Fibroblast of lung (primary cell): ENCODE data around the gene PEX16. TPM values are rescaled to one million over a fixed set of nuclear protein-coding genes. Genes with fewer than 3 reads are reported as not detected.

ENCODE experiments used
- DNase-seq, 2 donors: peaks; one replicate each; pipeline versions ENCODE4 v3.0.0 to v3.0.0-alpha.2; 2010; ENCODE audit warnings: low read depth in 2 of 2
- H2AFZ ChIP-seq: 2 replicates; pipeline ENCODE4 v1.5.1; 2012; ENCODE audit warnings: low read length, control low read depth, inconsistent platforms
- H3K27ac ChIP-seq: 2 replicates; pipeline ENCODE4 v1.5.1; 2011; ENCODE audit warnings: low read length, control low read depth; ENCODE audit not compliant: insufficient read depth
- H3K27me3 ChIP-seq: 2 replicates; pipeline ENCODE4 v1.5.1; 2011; ENCODE audit warnings: mild to moderate bottlenecking, low read length; ENCODE audit not compliant: control insufficient read depth, insufficient read depth
- H3K36me3 ChIP-seq: 2 replicates; pipeline ENCODE4 v1.5.1; 2011; ENCODE audit warnings: low read length; ENCODE audit not compliant: control insufficient read depth, insufficient read depth
- H3K4me1 ChIP-seq: 2 replicates; pipeline ENCODE4 v1.5.1; 2011; ENCODE audit warnings: low read length; ENCODE audit not compliant: control insufficient read depth, insufficient read depth; ENCODE audit errors: extremely low read depth
- H3K4me2 ChIP-seq: 2 replicates; pipeline ENCODE4 v1.5.1; 2011; ENCODE audit warnings: low read length, control low read depth; ENCODE audit not compliant: insufficient read depth; ENCODE audit errors: extremely low read depth
- H3K4me3 ChIP-seq, 4 experiments: fragments of 200-600 bp in 1 of 4; sonication (generic) in 1 of 4; replicated peaks in 1 of 4; 2 replicates each; pipeline ENCODE4 v1.5.1; 2011 to 2016; ENCODE audit warnings: low read length in 4 of 4, low read depth in 3 of 4, mild to moderate bottlenecking in 3 of 4, control low read depth in 2 of 4, inconsistent platforms in 1 of 4, mixed read lengths in 1 of 4; ENCODE audit not compliant: insufficient read depth in 1 of 4; ENCODE audit errors: control extremely low read depth in 1 of 4
- H3K79me2 ChIP-seq: 2 replicates; pipeline ENCODE4 v1.5.1; 2012; ENCODE audit warnings: mild to moderate bottlenecking, low read length, inconsistent platforms; ENCODE audit not compliant: control insufficient read depth, insufficient read depth
- H3K9ac ChIP-seq: 2 replicates; pipeline ENCODE4 v1.5.1; 2011; ENCODE audit warnings: mild to moderate bottlenecking, low read length, control low read depth; ENCODE audit not compliant: insufficient read depth
- H3K9me3 ChIP-seq: 2 replicates; pipeline ENCODE4 v1.5.1; 2012; ENCODE audit warnings: low read depth, low read length; ENCODE audit not compliant: control insufficient read depth, insufficient read depth
- H4K20me1 ChIP-seq: 2 replicates; pipeline ENCODE4 v1.5.1; 2011; ENCODE audit warnings: low read length; ENCODE audit not compliant: control insufficient read depth, insufficient read depth; ENCODE audit errors: extremely low read depth
- EZH2 ChIP-seq: IDR thresholded peaks from 2 replicates; pipeline ENCODE4 v1.5.1; 2012; ENCODE audit warnings: low read length, control low read depth, mild to moderate bottlenecking; ENCODE audit errors: missing control alignments
- polyA plus RNA-seq, 2 donors: library from polyadenylated mRNA; depleted of rRNA in 1 of 2; stranded (reverse) in 1 of 2; unstranded in 1 of 2; fragments of >200 nt; gene quantifications; 2 replicates each; pipeline ENCODE4 v1.2.1, GENCODE V29; 2011 to 2012; ENCODE audit warnings: missing spikeins in 1 of 2
- total RNA-seq: library from RNA; depleted of rRNA; stranded (reverse); fragments of >200 nt; gene quantifications from 2 replicates; pipeline ENCODE4 v1.2.1, GENCODE V29; 2014
- TF ChIP-seq, protein P1 (sequence below), 2 donors: IDR thresholded peaks in 1 of 2; conservative IDR thresholded peaks in 1 of 2; 1 replicate in 1 of 2; 2 replicates in 1 of 2; pipeline ENCODE4 v1.5.1; 2011 to 2012; ENCODE audit warnings: low read length in 2 of 2, control low read depth in 1 of 2, inconsistent platforms in 1 of 2, low read depth in 1 of 2, mild to moderate bottlenecking in 1 of 2

Gene PEX16
- total and polyA plus RNA-seq, 2 donors (not counting 1 experiment from before 2014, with no cell fraction given) = 11.0 to 44.4 TPM

DNA sequence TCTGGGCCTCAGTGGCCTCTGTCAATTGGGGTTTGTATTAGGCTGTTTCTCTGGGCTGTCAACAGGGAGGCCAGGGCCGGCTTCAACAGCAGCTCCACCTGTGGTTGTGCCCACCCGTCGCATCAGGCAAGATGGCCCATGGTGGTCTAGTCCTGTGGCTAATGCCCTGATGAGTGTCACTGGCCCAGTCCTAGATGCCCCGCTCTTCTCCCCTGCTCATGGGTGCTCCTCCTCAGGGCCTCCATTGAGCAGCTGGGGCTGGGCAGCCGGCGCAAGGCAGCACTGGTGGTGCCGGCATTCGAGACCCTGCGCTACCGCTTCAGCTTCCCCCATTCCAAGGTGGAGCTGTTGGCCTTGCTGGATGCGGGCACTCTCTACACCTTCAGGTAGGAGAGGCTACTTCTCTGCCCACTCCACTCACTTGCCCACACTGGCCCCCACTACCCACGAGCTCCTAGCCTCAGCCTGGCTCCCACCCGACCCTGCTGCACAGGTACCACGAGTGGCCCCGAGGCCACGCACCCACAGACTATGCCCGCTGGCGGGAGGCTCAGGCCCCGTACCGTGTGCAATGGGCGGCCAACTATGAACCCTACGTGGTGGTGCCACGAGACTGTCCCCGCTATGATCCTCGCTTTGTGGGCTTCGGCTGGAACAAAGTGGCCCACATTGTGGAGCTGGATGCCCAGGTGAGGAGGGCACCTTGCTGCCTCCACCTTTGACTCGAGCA lies 10.2 kb upstream of the PEX16 start:
- DNase-seq = no peak
- H3K27ac ChIP-seq = no peak overlapping the region

DNA sequence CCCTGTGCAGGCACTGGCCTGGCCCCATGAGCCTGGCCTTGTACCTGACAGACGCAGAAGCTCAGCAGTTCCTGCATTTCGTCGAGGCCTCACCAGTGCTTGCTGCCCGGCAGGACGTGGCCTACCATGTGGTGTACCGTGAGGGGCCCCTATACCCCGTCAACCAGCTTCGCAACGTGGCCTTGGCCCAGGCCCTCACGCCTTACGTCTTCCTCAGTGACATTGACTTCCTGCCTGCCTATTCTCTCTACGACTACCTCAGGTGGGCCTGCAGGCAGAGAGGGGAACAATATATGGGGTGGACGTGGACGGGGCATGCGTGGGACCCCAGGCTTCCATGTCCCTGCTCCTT lies 9.6 kb upstream of the PEX16 start:
- TF ChIP-seq, protein P1, sequence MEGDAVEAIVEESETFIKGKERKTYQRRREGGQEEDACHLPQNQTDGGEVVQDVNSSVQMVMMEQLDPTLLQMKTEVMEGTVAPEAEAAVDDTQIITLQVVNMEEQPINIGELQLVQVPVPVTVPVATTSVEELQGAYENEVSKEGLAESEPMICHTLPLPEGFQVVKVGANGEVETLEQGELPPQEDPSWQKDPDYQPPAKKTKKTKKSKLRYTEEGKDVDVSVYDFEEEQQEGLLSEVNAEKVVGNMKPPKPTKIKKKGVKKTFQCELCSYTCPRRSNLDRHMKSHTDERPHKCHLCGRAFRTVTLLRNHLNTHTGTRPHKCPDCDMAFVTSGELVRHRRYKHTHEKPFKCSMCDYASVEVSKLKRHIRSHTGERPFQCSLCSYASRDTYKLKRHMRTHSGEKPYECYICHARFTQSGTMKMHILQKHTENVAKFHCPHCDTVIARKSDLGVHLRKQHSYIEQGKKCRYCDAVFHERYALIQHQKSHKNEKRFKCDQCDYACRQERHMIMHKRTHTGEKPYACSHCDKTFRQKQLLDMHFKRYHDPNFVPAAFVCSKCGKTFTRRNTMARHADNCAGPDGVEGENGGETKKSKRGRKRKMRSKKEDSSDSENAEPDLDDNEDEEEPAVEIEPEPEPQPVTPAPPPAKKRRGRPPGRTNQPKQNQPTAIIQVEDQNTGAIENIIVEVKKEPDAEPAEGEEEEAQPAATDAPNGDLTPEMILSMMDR (conservative IDR thresholded peaks at IDR 0.05 in 1 of 2, IDR thresholded peaks at IDR 0.05 in 1 of 2; ENCODE audit: low read depth in 1 of 2, low read length in 2 of 2) = no peak
- no peak for TF ChIP-seq EZH2
- DNase-seq = no peak
- Histone ChIP-seq H3K4me2 (no peak overlapping the region), H3K9me3 (no peaks in the 10 kb centered on the region), H3K4me1 (no peaks in the 10 kb centered on the region), H3K27ac (no peak overlapping the region), H2AFZ (no peak overlapping the region), H3K9ac (no peak overlapping the region), H3K36me3 (peaks cover 2% of the 10 kb centered on the region), H4K20me1 (no peaks in the 10 kb centered on the region), H3K4me3 (no peak overlapping the region), H3K79me2 (no peaks in the 10 kb centered on the region), H3K27me3 (peaks cover 19% of the 10 kb centered on the region)

More for the DNA sequence above, 10.2 kb upstream of the PEX16 start:
- Histone ChIP-seq H3K4me2 (no peak overlapping the region), H4K20me1 (no peaks in the 10 kb centered on the region), H3K79me2 (no peaks in the 10 kb centered on the region), H3K9me3 (no peaks in the 10 kb centered on the region), H3K4me3 (no peak overlapping the region), H3K36me3 (peaks cover 2% of the 10 kb centered on the region), H3K9ac (no peak overlapping the region), H3K27me3 (peaks cover 15% of the 10 kb centered on the region), H3K4me1 (no peaks in the 10 kb centered on the region), H2AFZ (no peak overlapping the region)
- TF ChIP-seq EZH2 = no peak
- TF ChIP-seq, protein P1 (conservative IDR thresholded peaks at IDR 0.05 in 1 of 2, IDR thresholded peaks at IDR 0.05 in 1 of 2; ENCODE audit: low read depth in 1 of 2, low read length in 2 of 2) = no peak

DNA sequence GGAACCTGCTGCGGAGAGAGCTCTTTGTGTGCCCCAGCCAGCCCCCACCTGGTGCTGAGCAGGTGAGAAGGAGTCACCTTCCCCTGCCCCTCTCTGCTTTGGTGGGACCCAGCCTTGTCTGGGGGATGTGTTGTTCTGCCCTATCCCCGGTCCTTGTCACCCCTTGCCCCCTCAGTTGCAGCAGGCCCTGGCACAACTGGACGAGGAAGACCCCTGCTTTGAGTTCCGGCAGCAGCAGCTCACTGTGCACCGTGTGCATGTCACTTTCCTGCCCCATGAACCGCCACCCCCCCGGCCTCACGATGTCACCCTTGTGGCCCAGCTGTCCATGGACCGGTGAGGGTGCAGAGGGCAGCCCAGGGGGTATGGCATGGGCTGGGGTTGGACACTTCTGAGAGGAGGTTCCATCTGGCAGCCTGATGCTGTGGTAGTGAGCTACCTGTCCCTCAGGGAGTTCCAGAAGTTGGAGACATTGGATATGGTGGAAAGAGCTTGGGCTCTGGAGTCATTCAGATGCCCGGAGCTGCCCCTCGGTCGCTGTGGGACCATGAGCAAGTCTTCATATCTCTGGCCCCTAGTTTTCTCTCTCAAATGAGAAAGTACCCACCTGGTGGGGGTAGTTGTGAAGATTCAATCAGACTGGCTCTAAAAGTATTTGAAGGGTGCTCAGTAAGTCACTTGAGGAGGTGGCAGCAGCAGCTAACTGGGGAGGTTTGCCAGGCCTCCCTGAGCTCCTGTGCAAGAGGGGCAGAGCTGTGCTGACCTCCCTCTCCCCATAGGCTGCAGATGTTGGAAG lies 9.1 kb upstream of the PEX16 start:
- Histone ChIP-seq H2AFZ (no peak overlapping the region), H3K4me1 (no peaks in the 10 kb centered on the region), H4K20me1 (no peaks in the 10 kb centered on the region), H3K36me3 (peaks cover 2% of the 10 kb centered on the region), H3K9me3 (no peaks in the 10 kb centered on the region), H3K27ac (no peak overlapping the region), H3K4me3 (no peak overlapping the region), H3K9ac (no peak overlapping the region), H3K79me2 (no peaks in the 10 kb centered on the region), H3K4me2 (no peak overlapping the region), H3K27me3 (peaks cover 22% of the 10 kb centered on the region)
- TF ChIP-seq EZH2 = no peak
- TF ChIP-seq, protein P1 (conservative IDR thresholded peaks at IDR 0.05 in 1 of 2, IDR thresholded peaks at IDR 0.05 in 1 of 2; ENCODE audit: low read depth in 1 of 2, low read length in 2 of 2) = no peak
- DNase-seq = no peak
